HG02938 (cell line): Measurements from ENCODE around the gene TSNAX.
"Not testable (repeated sequence)": the region's sequence is repeated elsewhere in the genome, so short reads cannot be mapped to it uniquely, and the experiment has no call there.

ENCODE experiments used
- ATAC-seq: cut with Tn5 transposase; IDR thresholded peaks from one replicate; pipeline ENCODE4 v1.9.1; 2021; ENCODE audit warnings: mild to moderate bottlenecking, moderate library complexity; ENCODE audit not compliant: unreplicated experiment

The TSNAX gene

GRCh38 chr1:231528172-231529029 lies at the start of gene TSNAX:
TSS of gene TSNAX (plus strand) at chr1:231528669. CDS start at chr1:231528811, 142 bp downstream.
- peak; percentile 93 for ATAC-seq

DNA sequence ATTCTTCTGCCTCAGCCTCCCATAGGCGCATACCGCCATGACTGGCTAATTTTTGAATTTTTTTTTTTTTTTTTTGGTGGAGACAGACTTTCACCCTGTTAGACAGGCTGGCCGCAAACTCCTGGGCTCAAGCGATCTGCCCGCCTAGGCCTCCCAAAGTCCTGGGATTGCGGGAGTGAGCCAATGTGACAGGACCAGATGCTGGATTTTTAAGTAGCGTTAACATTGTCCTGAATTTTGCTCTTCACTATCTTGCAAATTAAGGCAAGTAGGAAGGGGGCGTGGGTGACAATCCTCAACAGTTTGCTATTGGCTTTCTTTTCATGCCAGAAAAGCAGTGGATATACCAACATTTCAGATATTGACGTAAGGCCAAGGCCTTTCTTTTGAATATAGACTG lies 49.7 kb upstream of the TSNAX start:
- no peak for ATAC-seq

- ATAC-seq: no peak
Measured at GRCh38 chr1:231480008-231480407, 48.5 kb upstream of the TSNAX start.

GRCh38 chr1:231481289-231481688 lies 47.2 kb upstream of the TSNAX start:
- no peak for ATAC-seq

DNA sequence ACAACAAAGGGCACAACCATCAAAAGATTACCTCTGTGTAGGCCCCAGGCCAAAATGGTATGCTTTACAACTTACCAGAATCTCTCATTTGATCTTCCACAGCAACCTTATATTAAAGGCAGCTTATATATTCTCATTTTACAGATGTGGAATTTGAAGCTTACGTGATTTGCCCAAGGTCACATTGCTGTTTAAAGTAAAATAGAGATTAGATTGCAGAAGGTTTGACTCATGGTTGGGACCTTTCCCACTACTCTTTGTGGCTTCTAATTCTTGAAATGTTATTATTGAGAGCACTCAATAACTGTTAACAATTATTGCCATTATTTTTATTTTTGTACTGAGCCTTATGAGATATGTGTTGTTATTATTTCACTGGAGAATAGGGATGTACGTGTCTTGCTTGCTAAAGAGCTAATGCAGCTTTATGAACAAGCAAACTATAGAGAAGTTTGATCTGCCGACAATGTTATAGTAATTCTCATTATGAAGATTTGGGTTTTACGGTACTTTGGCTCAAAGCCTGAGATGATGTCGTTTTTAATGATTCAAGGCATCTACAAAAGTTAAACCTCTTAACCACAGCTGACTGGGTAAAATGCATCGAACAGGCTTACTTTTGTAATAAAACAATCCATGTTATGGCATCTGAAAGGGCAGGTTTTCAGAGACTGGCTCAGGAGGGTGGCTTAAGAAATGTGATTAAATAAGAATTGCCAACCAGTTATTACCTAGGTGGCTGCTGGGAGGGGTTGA lies 43.3 kb upstream of the TSNAX start:
- no peak for ATAC-seq

DNA sequence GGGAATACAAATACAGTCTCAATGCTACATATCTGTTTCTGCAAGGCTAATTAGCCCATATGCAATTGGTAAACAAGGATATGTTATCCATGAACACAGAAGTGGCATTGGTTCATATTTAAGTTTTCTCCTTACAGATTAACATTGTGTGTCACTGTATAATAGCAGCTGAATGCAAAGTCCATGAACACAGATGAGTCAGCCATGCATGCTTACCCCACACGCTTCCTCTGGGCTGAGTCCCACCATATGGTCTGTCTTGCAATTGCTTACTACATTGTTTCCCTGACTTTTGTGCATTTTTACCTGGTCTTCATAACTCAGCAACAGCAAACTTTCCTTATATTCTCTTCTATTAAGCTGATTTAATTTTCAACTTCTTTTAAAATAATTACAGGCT lies 41.5 kb upstream of the TSNAX start:
- no peak for ATAC-seq

DNA sequence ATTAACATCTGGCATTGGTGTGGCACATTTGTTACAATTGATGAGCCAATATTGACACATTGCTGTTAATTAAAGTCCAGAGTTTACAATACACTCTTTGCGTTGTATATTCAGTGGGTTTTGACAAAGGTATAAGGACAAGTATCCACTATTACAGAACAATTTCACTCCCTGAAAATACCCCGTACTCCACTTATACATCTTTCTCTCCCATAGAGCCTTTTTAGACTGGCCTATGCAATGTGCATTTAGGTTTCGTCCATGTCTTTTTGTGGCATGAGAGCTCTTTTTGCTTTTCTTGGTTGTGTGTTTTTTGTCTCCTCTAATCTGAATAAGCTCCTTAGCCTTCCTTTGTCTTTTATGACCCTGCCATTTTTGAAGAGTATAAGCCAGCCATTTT lies 40.6 kb upstream of the TSNAX start:
- ATAC-seq: no peak

DNA sequence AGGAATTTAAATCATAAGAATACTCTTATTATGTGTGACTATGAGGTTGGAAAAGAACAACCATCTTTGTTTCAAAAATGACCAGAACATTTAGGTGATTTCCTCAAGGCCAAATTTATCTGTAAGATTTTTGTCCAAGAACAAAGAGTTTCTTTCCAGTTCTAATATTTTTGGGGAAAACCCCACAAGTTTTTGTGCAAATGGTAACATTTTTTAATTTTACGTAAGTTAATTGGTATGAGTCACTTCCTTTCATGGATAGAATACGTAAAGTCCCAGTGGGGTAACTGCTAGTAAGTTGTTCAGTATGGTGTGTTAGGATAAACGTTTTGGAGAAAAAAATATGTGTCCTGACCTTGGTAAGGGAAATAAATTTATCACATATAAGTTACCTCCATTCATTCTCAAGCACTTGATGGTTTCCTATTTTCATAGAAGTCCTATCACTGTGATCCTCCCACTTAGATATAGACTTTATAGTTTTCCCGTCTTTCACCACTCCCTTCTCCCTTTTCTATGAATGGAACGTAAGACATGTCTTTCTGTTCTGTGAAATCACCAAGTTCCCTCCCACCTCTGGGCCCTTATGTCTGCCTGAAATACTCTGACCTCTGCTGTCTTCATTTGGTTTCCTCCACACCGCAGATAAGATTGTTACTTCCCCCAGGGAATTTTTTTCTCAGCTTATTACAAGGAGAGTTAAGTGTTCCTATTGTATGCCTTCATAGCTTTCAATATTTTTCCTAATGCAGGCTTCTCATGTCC lies 34.9 kb upstream of the TSNAX start:
- no peak for ATAC-seq

DNA sequence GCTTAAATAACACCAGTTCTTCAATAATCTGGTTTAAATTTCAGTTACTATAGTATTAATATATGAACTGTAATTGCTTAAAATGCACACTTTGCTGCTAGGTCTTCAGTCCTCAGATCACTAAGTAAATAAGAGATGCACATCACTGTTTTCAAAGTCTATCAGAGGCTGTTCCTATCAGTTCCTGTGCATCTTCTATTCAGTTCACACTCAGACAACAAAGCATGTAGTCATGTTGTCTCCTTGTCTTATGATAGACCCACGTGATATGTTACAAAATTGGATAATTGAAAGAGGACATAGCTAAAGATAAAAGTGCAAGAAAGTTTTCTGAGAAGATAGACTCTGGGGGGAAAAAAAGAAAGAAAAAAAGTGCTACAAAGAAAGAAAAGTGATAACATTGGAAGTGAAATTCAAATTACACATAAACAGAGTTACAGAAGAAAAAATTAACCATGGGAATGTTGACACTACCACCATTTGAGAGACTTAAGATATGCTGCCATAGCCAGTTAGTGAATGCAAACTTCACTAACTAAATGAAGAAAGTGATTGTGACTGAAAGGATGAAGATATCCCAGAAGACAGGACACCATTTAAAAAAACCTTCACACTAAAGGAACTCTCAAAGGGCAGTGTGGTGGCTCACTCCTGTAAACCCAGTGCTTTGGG lies 33.9 kb upstream of the TSNAX start:
- no peak for ATAC-seq

- no peak for ATAC-seq
Measured at GRCh38 chr1:231497629-231498152, 30.8 kb upstream of the TSNAX start.

- ATAC-seq: no peak
Measured at GRCh38 chr1:231499148-231499763, 29.2 kb upstream of the TSNAX start.

- no peak for ATAC-seq
Measured at GRCh38 chr1:231500666-231501065, 27.8 kb upstream of the TSNAX start.

GRCh38 chr1:231503168-231503567 lies 25.3 kb upstream of the TSNAX start:
- not testable (repeated sequence) for ATAC-seq

DNA sequence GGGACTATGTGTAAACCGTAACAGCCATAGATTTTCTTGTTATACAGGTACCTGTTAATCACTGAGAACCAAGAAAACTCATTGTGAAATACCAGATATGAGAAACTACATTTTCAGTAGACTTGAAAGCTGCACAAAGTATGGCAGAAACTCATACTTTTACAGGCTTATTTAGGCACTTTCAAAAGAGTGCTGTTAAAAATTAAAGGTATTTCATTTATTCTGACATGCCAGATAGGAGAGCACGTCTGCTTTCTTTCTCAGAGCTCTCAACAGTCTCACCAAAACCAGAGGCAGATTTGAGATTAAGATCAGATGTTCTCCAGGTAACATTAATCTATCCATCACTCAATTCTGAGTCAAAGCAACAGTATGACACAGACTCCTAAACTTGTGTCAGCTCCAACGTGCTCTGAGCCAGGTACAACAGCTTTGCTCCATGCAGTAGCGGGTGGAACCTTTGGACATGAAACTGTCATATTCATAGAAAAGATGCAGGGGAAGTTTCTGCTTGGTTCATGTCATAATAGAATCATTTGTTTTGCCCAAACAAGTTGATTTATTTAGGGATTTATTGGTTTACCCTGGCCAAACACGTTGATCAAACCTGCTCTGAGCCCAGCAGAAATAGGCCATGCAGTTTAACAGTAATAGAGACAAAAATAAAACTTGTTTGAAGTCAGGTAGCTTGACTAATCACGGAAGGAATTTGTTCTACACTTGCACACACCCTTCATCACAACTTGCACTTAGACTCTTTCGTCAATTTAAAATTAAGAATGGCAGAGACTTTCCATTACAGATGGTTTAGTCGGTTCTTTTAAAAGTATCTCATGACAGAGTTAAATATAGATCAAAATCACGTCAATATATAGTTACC lies 20.8 kb upstream of the TSNAX start:
- peak; percentile 72 for ATAC-seq

GRCh38 chr1:231508497-231508896 lies 20.0 kb upstream of the TSNAX start:
- no peak for ATAC-seq

DNA sequence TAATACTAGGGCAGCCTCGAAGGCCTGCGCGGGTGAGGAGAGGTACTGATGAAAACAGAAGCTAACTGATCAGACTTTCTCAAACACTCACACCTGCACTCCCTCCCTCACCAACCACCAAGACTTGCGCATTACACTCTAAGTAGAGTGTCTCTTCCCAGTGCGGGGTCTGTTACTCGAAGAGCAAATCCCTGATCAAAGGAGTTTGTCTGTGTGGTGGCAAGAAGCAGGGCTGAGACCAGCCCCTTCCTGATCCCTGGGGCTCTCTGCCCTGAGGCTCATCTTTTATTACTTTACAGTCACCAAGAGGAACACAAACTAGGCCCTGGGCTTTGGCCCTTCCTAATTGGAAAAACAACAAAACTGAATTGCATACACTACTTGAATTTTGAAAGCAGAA lies 19.5 kb upstream of the TSNAX start:
- no peak for ATAC-seq

- ATAC-seq: peak; percentile 60
Measured at GRCh38 chr1:231512147-231512698, 16.2 kb upstream of the TSNAX start.

DNA sequence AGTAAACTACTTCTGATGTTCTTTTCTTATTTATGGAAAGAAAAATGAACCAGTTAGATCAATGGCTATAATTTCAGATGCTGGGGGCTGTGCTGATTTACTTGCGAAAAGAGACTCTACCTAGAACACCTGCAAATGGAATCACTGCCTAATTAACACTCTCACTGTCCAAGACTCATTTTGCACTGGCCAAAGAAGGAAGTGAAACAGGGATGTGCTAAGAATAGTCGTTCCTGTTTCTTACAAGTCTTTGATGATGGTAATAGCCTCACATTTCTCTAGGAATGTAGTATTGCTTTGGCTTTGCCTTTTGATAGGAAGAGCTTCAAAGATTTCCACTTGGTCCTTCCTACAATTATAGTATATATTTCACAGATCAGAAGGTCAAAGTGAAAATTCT lies 12.7 kb upstream of the TSNAX start:
- ATAC-seq: no peak

DNA sequence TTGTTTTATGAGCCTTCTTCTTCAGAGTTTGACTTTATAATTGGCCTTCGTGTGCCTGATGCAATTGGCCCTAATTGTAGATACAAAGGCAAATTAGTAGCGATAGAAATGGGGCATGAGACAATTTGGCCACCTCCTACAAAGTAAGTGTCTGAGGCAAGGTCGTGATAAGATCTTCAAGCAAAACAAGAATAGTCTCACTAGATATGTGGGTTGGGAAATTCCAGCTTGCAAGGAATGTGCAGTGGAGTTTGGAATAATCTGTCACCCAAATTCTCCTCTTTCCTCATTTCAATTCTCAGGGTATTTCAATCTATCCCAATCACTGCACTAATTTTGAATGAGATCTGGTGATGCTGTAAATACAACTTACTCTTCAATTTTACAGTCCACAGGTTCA lies 11.4 kb upstream of the TSNAX start:
- no peak for ATAC-seq
